ENCODE results near the gene KCNS1.
"Not testable (repeated sequence)": the region's sequence is repeated elsewhere in the genome, so short reads cannot be mapped to it uniquely, and the experiment has no call there.

KCNS1 gene

DNA sequence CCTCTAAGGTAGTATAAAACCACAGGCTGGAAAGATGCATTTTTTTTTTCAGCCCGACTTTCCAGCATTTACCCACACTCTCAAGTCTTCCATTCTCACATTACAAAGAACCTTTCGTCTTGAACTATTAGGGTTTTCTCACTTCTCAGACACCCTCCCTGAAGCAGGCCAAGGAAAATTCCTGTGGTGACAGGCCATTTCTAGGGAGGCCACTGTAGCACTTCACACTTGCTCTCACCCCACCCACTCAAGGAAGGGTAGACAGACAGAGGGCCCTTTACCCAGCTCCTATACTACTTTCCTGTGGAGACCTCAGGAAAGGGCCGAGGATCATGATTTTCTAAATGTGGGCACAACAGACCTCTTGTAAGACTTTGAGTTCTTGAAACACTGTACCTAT is 27.7 kb downstream of the KCNS1 start:
- no peak for DNase-seq (ENCODE audit: low read depth)

DNA sequence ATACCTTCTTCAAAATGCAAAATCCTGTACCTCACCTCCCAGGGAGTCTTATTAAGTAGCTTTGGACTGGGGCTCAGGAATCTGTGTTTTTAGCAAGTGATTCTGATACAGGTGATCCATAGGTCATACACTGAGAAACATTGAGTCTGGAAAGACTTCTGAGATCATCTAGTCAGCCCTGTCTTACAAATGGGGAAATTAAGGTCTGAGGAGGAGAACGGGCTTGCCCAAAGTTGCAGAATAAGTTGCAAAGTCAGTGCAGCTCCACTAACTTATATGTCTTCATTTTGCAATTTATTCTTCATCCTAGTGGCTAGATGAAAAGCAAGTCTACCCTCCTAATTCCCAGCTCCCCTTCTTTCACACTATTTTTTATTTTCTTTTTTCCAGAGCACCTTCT is 28.9 kb downstream of the KCNS1 start:
- no peak for DNase-seq (ENCODE audit: low read depth)

DNA sequence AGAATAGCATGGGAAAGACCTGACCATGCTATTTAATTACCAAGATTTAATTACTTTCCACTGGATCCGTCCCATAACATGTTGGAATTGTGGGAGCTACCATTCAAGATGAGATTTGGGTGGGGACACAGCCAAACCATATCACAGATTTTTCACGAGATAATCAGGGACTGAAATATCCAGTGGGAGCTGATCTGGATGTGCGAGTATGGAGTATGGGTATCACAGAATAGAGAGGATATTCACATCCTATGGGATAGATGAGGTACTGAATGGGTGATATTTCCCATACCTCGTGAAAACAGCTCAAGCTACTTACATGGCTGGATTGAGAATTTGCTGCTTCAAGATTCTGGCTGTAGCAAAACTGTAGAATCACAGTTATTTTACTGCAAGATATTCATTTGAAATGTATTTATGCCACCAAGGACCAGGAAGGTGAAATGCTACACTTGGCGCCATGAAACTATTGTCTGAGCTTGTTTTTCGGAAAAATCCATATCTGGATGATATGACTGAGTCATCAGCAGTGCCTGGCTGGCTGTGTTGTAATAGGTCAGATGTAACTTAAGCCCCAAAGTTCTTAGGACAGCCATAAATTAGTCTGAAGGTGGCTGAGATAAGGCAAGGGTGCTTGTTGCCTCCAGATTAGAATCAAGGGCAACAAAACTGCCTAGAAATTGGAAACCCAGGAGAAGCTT is 29.8 kb downstream of the KCNS1 start:
- DNase-seq (ENCODE audit: low read depth) = no peak

DNA sequence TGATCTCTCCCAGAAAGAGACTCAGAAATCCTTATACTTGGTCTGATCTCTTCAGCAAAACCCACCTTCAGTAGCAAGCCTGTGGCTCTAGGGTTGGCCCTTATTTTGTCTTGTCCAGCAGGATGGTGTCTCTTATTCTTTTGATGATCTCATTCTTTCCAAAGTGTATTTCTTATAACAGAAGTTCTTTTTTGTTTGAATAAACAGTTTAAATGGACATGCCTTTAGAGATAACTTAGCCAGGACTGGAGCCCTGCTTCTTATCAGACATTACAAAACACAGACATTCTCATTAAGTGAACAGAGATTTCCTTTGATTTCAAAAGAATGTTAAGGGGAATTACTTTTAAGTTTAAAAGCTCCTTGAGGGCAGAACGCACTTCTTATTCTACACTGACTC is 31.7 kb downstream of the KCNS1 start:
- DNase-seq (ENCODE audit: low read depth) = no peak

DNA sequence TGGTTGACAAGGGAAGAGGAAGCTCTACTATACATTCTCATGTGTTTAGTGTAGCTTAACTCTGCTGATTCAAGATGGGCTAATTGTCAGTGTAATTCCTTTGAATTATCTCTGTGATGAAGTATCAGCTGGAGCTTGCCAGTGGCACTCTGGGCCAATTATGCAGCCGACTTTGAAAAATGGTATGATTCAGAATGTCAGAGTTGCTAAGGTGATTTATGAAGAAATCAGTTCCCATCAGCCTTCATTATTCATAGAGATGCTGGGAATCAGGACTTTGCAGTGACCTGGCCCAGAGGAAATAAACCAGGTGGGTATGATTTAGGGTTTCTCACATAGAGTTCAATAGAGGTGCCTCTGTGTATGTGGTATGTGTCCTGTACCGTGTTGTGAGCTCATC is 33.4 kb downstream of the KCNS1 start:
- no peak for DNase-seq (ENCODE audit: low read depth)

DNA sequence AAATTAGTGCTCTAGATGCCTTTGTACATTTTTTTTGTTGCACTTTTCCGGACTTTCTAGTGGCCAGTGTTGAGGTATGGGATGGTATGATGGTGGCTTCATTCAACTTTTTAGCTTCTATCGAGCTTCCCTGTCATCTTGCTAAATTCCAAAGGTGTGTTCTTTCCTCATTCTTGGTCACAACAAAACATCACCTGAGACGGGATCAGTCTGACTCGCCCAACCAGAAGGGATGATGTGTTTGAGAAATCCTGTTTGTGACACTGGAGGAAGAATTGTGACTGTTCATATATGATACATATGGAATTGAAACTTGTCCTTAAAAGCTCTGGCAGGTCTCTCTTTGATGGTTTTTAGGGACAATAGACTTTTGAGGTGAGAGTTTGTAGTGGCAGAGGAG is 33.8 kb downstream of the KCNS1 start:
- no peak for DNase-seq (ENCODE audit: low read depth)

DNA sequence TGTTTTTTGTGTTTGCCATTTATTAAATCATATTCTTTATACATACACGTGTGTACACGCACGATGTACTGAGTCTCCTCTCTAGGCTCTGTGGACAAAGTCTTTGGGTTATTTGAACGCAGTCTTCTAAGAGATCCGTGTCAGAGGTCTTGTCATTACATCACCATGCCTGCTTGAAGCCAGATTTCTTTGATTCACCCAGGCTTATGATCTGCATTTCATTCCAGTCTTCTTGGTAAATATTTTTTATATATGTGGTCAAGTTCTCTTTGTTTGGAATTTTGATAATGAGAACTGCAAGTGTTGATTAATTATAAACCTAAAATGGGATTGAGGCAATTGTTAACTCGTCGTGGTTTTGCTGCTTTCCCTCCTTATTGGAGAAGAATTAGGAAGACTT is 34.6 kb downstream of the KCNS1 start:
- no peak for DNase-seq (ENCODE audit: low read depth)

DNA sequence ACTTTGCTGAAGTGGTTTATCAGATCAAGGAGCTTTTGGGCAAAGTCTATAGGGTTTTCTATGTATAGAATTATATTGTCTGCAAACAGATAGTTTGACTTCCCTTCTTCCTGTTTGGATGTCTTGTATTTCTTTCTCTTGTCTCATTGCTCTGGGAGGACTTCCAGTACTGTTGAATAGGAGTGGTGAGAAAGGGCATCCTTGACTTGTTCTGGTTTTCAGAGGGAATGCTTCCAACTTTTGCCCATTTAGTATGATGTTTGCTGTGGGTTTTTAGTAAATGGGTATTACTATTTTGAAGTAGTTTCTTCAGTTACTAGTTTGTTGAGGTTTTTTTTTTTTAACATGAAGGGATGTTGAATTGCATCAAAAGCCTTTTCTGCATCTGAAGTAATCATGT is 36.1 kb downstream of the KCNS1 start:
- DNase-seq (ENCODE audit: low read depth) = no peak

DNA sequence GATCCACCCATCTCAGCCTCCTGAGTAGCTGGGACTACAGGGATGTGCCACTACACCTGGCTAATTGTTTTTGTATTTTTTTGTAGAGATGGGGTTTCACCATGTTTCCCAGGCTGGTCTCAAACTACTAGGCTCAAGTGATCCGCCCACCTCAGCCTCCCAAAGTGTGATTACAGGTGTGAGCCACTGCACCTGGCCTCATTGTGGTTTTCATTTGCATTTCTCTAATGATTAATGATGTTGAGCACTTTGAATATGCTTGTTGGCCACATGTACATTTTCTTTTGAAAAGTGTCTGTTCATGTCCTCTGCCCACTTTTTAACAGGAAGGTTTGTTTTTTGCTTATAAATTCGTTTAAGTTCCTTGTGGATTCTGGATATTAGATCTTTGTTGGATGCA is 37.8 kb downstream of the KCNS1 start:
- not testable (repeated sequence) for DNase-seq (ENCODE audit: low read depth)

DNA sequence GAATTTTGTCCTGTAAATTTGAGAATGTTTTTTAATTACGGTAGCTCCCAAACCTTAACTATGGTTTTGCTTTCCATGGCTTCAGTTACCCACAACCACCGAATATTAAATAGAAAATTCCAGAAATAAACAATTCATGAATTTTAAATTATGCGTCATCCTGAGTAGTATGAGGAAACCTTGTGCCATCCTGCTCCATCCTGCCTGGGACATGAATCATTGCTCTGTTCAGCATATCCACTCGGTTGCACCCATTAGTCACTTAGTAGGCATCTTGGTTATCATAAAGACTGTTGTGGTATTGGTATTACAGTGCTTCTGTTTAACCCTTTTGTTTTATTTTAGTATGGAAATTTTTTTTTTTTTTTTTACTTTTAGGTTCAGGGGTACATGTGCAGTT is 39.7 kb downstream of the KCNS1 start:
- DNase-seq (ENCODE audit: low read depth) = no peak

DNA sequence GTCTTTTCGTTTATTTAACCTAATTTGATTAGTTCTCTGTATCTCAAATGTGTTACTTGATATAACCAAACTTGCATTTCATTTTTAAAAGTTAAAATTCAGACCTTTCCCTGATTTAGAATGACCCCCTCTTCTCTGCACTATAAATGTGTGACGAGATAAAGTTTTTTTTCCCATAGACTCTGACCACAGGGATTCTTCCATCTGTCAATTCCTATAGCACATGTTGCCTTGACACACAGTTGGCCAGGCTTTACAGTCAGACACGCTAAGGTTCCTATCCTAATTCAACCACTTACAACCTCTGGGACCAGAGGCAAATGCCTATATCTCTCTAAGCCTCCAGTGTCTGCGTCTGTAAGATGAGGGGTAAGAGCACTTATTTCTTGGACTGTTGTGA is 40.6 kb downstream of the KCNS1 start:
- no peak for DNase-seq (ENCODE audit: low read depth)

DNA sequence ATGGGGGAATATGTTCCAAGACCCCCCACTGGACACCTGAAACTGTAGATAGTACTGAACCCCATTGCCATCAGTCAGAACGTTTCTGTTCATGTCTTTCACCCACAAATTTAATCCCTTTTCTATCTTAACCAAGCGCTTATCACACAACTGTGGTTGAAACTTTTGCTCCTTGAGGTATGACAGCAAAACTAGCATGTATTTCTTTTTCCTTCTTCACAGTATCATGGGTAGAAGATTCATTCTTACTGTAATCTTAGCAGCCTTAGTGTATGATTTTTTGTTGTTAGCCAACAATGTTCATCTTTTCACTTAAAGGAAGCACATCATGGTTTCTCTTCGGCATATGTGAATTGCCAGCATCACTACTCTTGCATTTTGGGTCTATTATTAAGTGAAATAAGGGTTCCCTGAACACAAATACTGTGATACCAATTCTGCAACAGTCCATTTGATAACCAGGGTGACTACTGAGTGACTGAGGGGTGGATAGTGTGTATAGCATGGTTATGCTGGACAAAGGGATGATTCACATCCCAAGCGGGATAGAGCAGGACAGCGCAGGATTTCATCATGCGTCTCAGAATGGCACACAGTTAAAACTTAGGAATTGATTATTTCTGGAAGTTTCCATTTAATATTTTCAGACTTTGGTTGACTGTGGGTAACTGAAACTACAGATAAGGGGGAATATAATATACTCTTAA is 41.8 kb downstream of the KCNS1 start:
- DNase-seq (ENCODE audit: low read depth) = no peak

DNA sequence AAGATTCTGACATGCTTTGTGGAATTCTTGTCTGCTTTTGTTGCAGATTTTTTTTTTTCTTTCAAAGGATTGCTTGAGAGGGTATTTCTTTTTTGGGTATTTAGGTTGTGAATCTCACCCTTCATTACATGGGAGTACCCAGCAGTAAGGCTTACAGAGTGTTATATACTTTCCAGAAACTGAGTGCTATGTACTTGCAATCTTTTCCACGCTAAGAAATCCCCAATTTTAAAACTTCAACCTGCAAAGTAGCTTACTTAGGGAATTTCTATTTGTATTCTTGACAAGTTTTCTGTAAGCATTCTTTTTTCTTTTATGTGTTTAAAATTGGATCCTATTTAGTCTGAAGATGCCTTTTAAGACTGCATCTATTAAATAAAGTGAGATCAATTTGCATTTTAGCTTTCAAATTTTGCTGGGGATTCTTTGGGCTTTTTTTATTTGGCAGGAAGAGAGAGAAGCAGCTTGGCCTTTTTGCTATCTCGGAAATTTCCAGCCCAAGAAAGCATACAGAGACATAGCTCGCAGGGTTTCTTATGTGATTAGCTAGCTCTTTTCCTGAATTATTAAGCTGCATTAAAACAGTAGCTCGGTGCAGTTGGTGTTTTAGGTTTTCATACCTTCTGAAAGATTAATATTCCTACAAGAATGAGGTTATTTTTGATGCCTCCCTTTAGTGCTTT is 42.6 kb downstream of the KCNS1 start:
- DNase-seq (ENCODE audit: low read depth) = no peak

DNA sequence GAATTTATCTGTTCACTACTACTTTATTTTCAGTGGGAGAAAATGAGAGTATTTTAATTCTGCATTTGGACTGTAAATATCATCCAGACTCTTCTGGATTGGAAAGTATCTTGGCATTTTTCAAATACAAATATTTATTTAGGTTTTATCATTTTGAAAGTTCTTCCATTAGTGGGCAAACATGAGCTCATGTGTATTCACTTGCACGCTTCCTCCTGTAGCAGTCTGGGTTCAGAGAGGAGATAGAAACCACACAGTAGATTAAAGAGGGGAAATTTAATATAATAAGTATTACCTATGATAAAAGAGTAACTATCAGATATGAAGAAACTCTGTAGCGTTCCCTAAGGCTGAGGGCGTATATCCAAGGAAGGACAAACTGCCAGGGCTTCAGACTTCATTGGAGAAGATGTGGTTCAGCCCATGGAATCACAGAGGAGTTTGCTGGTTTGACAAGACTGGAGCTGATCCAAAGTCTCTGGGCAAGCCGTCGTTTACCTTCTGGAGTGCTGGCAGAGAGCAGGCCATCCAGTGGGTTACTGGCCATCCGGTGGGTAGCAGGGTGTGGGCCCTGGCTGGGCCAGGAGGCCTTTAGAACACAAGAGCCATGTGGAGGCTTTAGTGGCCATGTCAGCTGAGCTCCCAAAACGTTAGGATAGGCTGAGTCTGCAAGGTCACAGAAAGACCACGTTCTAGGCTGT is 44.3 kb downstream of the KCNS1 start:
- no peak for DNase-seq (ENCODE audit: low read depth)

DNA sequence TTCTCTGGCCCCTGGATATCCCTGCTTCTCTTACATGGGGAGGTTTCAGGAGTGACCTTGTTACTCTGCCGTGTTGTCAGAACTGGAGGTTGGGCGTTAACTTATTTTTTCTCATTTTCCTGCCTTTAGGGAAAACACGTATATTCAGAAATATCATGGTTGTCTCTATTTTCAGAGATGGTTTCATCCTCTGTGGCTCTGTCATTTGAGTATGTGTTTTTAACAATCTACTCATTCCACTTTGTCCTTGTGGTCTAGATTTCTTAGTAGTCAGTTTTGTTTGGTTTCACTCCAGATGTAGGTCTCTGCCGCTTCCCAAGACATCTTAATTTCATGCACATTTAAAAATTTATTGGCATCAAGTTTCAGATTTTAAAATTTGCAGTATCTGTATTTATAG is 45.9 kb downstream of the KCNS1 start:
- DNase-seq (ENCODE audit: low read depth) = no peak

DNA sequence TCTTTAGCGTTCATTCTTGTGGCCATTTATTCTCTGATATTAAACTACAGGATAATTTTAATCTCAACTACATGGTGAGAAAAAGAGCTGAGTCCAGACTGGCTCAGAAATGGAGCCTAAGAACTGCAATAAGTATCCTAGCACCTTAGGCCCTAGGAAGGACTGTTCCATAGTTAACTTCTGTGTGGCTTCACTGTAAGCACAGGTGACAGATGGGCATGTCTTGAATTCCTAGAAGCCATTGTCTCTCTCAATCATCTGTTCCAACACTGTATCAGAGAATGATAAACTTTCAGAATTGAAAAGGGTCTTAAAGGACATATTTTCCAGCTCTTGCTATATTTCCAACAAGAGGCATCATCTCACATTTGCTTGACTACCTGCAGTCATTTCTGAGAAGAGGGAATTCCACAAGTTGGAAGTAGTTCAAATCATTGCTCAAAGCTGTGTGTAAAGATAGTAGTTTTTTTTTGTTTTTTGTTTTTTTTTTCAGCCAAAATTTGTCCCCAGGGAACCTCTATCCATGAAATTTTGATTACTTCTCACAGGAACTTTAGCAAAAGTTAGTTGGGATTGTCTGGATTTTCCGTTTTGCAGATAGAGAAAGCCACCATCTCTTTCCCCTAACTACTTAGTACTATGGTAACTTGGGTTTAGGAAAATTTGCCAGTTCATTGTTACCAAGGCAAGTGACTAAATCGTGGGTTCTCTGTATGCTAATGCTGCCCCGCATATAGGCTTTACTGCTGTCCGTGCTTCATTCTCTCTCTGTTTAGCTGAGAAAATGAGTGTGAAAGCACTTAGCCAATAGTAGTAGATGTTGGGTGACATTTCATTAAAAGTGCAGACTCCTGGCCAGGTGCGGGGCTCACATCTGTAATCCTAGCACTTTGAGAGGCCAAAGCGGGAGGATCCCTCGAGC is 47.2 kb downstream of the KCNS1 start:
- no peak for DNase-seq (ENCODE audit: low read depth)

DNA sequence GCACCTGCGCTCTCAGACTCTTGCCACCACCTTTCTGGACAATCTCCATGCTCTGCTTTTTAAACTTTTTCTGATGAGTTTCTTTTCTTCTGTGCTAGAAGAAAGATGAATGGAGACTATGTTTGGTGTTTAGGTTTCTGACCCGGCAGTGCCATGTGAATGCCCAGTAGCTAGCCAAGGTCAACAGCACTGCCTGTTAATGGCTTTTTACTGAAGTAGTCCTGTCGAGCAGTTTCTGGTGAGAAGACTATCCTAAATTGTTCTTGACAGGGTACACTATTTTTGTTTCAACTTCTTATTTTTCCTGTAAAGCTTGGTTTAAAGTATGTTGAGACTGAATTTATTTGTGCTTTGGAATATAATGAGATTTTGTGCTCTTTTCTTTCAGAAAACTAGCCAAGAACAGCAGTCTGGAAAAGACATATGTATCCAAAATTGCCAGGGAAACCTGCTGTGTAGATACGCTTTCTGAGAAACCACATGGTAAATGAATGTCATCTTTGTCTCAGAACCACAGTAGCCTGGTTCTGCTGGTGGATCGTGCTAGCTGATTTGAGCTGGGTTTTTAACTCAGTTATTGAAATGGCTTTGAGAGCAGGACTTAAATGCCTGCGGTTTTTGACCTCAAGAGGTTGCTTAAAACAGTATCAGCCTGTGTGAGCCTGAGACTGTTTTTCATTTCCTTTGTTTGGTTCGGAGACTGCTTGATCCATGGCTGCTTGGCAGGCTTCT is 48.1 kb downstream of the KCNS1 start:
- DNase-seq (ENCODE audit: low read depth) = no peak

DNA sequence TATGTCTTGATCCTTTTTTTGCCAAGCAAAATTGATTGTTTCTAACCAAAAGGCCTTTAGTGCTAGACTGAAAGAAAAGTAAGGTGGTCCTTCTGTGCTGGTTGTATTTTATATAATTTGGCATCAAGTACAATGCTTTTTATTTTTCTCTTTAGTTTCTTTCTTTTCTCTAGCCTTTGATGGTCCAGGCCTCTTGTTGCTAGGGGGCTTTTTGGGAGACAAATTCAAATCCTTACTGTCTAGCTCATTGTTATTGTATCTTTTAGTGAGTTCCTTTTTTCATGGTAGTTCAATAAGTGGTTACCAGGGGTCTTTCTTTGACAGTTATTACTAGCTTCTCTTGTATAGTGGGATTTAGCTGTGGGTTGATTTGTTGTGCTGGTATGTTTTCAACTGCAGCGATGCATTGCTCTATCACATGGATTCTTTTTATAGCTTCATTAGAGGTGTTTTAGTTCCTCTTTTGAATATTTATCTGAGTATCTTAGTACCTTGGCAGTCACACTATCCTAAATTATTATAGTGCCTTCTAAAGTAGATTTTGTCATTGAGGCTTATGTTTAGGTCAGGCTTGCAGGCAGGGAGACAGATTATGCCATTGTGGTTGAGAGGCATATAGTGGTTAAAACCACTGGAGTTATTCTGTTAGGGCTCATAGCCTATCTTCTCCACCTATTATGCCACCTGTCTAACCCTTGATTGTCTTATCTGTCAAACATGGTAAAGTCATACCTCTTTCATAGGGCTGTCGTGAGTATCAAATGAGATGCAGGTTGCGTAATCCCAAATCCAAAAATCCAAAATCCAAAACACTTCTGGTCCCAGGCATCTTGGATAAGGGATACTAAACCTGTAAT is 49.5 kb downstream of the KCNS1 start:
- no peak for DNase-seq (ENCODE audit: low read depth)

DNA sequence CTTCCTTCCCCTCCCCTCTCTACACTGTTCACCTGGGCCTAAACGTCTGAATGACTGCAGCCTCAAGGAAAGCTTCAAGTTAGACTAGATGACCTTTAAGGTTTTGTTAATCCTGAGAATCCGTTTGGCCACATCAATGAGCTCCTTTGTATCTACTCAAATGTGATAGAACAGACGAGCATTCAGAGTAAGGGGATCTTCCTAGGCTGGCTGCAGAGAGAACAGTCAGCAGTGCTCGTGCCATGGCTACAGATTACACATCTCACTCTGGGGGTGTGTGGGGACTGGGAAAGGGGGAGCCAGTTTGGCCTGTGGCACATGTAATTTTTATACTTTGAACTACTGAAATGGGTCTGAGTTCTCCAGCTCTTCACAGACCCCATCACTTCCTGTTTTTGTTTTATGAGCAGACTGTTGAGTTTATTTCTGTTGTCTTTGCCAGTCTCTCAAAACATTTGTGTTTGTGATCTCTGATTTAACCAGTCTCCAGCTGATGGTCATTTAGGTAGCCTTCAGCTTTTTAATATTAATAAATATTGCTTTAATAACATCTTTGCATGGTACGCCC is 50.9 kb downstream of the KCNS1 start:
- no peak for DNase-seq (ENCODE audit: low read depth)

DNA sequence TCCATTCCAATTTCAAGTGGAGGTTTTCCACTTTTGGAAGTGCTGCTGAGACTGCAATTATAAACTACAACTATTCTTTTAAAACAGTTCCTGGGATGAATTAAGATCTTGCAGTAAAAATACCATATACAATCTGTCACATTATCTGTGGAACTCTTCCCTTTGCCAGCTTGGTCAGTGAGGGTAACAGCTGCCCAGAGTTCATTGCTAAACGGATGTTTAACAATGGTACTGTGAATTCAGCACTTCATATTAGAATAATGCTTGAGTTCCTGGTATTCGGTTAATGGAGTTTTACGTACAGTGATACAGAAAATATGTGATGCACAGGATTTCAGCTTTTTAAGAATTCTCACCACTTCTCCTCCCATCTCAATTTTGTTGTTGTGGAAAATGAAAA is 51.5 kb downstream of the KCNS1 start:
- DNase-seq (ENCODE audit: low read depth) = no peak
